H1 (cell line): Measurements from ENCODE around the gene SMURF2. TPM values are rescaled to one million over a fixed set of nuclear protein-coding genes. Genes with fewer than 3 reads are reported as not detected.

Experiments used
- CTCF ChIA-PET: fragments of 300-600 bp; sonication (Branson Sonifier 250); formaldehyde crosslinking; loops from one replicate; lab custom pipeline; 2021; ENCODE audit not compliant: partially characterized antibody; lab: Charles Lee
- POLR2A ChIA-PET: fragments of 300-600 bp; sonication (Branson Sonifier 250); formaldehyde crosslinking; loops from one replicate; lab custom pipeline; 2021; ENCODE audit warnings: inconsistent platforms; ENCODE audit not compliant: partially characterized antibody; lab: Charles Lee
- DNase-seq, 2 experiments: peaks; one replicate each; pipeline versions ENCODE4 v3.0.0 to v3.0.0-alpha.2; 2010 to 2022; ENCODE audit warnings: low spot score in 2 of 2, low read depth in 1 of 2, mixed read lengths in 1 of 2
- FAIRE-seq: peaks from 2 replicates; lab custom pipeline; 2011; peaks lifted over from hg19 to GRCh38; lab: Jason Lieb, UNC
- H2AFZ ChIP-seq: 2 replicates; pipeline ENCODE4 v1.8.1; 2012; ENCODE audit warnings: low read length, inconsistent platforms
- H2AK5ac ChIP-seq: 2 replicates; pipeline ENCODE4 v1.6.1; 2013; ENCODE audit warnings: low read depth, low read length
- H2BK120ac ChIP-seq: replicated peaks from 2 replicates; pipeline ENCODE3; 2013; ENCODE audit warnings: low read depth, low read length, inconsistent platforms
- H2BK12ac ChIP-seq: 2 replicates; pipeline ENCODE4 v1.6.1; 2013; ENCODE audit warnings: low read depth, low read length
- H2BK15ac ChIP-seq: 2 replicates; pipeline ENCODE4 v1.6.1; 2013; ENCODE audit warnings: low read length
- H2BK20ac ChIP-seq: 2 replicates; pipeline ENCODE4 v1.6.1; 2013; ENCODE audit warnings: low read length
- H2BK5ac ChIP-seq: 2 replicates; pipeline ENCODE4 v1.6.1; 2013; ENCODE audit warnings: low read depth, low read length
- H3K14ac ChIP-seq: 2 replicates; pipeline ENCODE4 v1.6.1; 2013; ENCODE audit warnings: inconsistent platforms; ENCODE audit not compliant: insufficient read length
- H3K18ac ChIP-seq: 2 replicates; pipeline ENCODE4 v1.6.1; 2013; ENCODE audit warnings: low read length; ENCODE audit errors: extremely low read depth
- H3K23ac ChIP-seq: 2 replicates; pipeline ENCODE4 v1.6.1; 2013; ENCODE audit warnings: inconsistent platforms; ENCODE audit not compliant: insufficient read length
- H3K23me2 ChIP-seq: 2 replicates; pipeline ENCODE4 v1.6.1; 2013; ENCODE audit warnings: low read depth, low read length
- H3K27ac ChIP-seq: 2 replicates; pipeline ENCODE4 v1.6.1; 2011; ENCODE audit warnings: low read depth, low read length, inconsistent platforms
- H3K27me3 ChIP-seq, 4 experiments: replicated peaks in 1 of 4; 1 replicate in 1 of 4; 2 replicates in 3 of 4; pipeline versions ENCODE4 v1.6.1 to v1.8.1; 2011 to 2013; ENCODE audit warnings: low read length in 3 of 4, mild to moderate bottlenecking in 3 of 4, inconsistent platforms in 2 of 4, mixed read lengths in 2 of 4, moderate library complexity in 1 of 4; ENCODE audit not compliant: control insufficient read depth in 3 of 4, insufficient read depth in 3 of 4; ENCODE audit errors: extremely low read depth in 1 of 4
- H3K36me3 ChIP-seq, 4 experiments: 2 replicates each; pipeline versions ENCODE4 v1.6.1 to v1.8.1; 2011 to 2013; ENCODE audit warnings: mild to moderate bottlenecking in 4 of 4, low read length in 3 of 4, moderate library complexity in 2 of 4, control low read depth in 1 of 4, inconsistent platforms in 1 of 4; ENCODE audit not compliant: insufficient read depth in 4 of 4, control insufficient read depth in 2 of 4
- H3K4ac ChIP-seq: replicated peaks from 2 replicates; pipeline ENCODE3; 2013; ENCODE audit warnings: low read length, low read depth, mixed read lengths, inconsistent platforms; ENCODE audit not compliant: insufficient read length
- H3K4me1 ChIP-seq, 4 experiments: replicated peaks in 1 of 4; 1 replicate in 1 of 4; 2 replicates in 3 of 4; pipeline versions ENCODE4 v1.6.1 to v1.8.1; 2011 to 2013; ENCODE audit warnings: low read length in 3 of 4, inconsistent platforms in 2 of 4, mixed read lengths in 1 of 4; ENCODE audit not compliant: insufficient read depth in 4 of 4, control insufficient read depth in 3 of 4
- H3K4me2 ChIP-seq, 2 experiments: 2 replicates each; pipeline versions ENCODE4 v1.6.1 to v1.8.1; 2011 to 2013; ENCODE audit warnings: low read depth in 2 of 2, low read length in 2 of 2, control low read depth in 1 of 2, inconsistent platforms in 1 of 2, mild to moderate bottlenecking in 1 of 2; ENCODE audit not compliant: insufficient read depth in 1 of 2
- H3K4me3 ChIP-seq, 4 experiments: fragments of 200-600, 300-600 bp in 1 of 4; sonication (generic), shearing (Covaris generic), sonication (Bioruptor Twin) in 1 of 4; 2 replicates each; pipeline versions ENCODE4 v1.5.1 to v1.8.1; 2011 to 2016; ENCODE audit warnings: low read length in 4 of 4, low read depth in 3 of 4, control low read depth in 2 of 4, inconsistent platforms in 2 of 4, mild to moderate bottlenecking in 2 of 4, mixed read lengths in 1 of 4, moderate library complexity in 1 of 4; ENCODE audit not compliant: insufficient read depth in 2 of 4; ENCODE audit errors: extremely low read depth in 1 of 4
- H3K56ac ChIP-seq: replicated peaks from 2 replicates; pipeline ENCODE3; 2013; ENCODE audit warnings: low read depth, mild to moderate bottlenecking, mixed read lengths, low read length, inconsistent platforms; ENCODE audit not compliant: insufficient read length
- H3K79me1 ChIP-seq: 2 replicates; pipeline ENCODE4 v1.6.1; 2013; ENCODE audit warnings: low read depth, low read length, control low read depth
- H3K79me2 ChIP-seq, 2 experiments: 2 replicates each; pipeline versions ENCODE4 v1.6.1 to v1.8.1; 2012 to 2013; ENCODE audit warnings: low read length in 2 of 2, mild to moderate bottlenecking in 2 of 2, inconsistent platforms in 1 of 2; ENCODE audit not compliant: insufficient read depth in 2 of 2, control insufficient read depth in 1 of 2
- H3K9ac ChIP-seq, 4 experiments: replicated peaks in 1 of 4; 1 replicate in 1 of 4; 2 replicates in 3 of 4; pipeline versions ENCODE4 v1.6.1 to v1.8.1; 2011 to 2013; ENCODE audit warnings: low read depth in 3 of 4, low read length in 3 of 4, control low read depth in 2 of 4, mild to moderate bottlenecking in 2 of 4, moderate library complexity in 2 of 4, inconsistent platforms in 1 of 4; ENCODE audit errors: extremely low read depth in 1 of 4
- H3K9me3 ChIP-seq, 2 experiments: 2 replicates each; pipeline versions ENCODE4 v1.6.1 to v1.8.1; 2012 to 2013; ENCODE audit warnings: mild to moderate bottlenecking in 2 of 2, moderate library complexity in 2 of 2, control low read depth in 1 of 2, inconsistent platforms in 1 of 2, low read depth in 1 of 2, low read length in 1 of 2, mixed read lengths in 1 of 2; ENCODE audit not compliant: insufficient read depth in 2 of 2
- H4K20me1 ChIP-seq, 2 experiments: replicated peaks in 1 of 2; 2 replicates each; pipeline versions ENCODE3 to v1.8.1; 2011 to 2013; ENCODE audit warnings: inconsistent platforms in 2 of 2, low read length in 2 of 2, mild to moderate bottlenecking in 1 of 2; ENCODE audit not compliant: insufficient read depth in 2 of 2, control insufficient read depth in 1 of 2
- H4K5ac ChIP-seq: 2 replicates; pipeline ENCODE4 v1.6.1; 2013; ENCODE audit warnings: low read length, low read depth, mixed read lengths, inconsistent platforms; ENCODE audit not compliant: insufficient read length
- H4K8ac ChIP-seq: 2 replicates; pipeline ENCODE4 v1.8.0; 2013; ENCODE audit warnings: mild to moderate bottlenecking, moderate library complexity, low read length, inconsistent platforms; ENCODE audit not compliant: insufficient read depth; ENCODE audit errors: extremely low read depth
- H4K91ac ChIP-seq: replicated peaks from 2 replicates; pipeline ENCODE3; 2013; ENCODE audit warnings: low read length, mixed read lengths, inconsistent platforms; ENCODE audit not compliant: insufficient read length
- CEBPB ChIP-seq: IDR thresholded peaks from 2 replicates; pipeline ENCODE4 v1.6.1; 2012; ENCODE audit warnings: low read depth, low read length
- CHD2 ChIP-seq: IDR thresholded peaks from 2 replicates; pipeline ENCODE4 v1.6.1; 2012; ENCODE audit warnings: low read length, improper control_type of control experiment
- HDAC2 ChIP-seq, 2 experiments: fragments of 300-600 bp in 1 of 2; sonication (generic) in 1 of 2; IDR thresholded peaks; 2 replicates each; pipeline ENCODE4 v1.6.1; 2011 to 2012; ENCODE audit warnings: low read depth in 2 of 2, low read length in 2 of 2, mild to moderate bottlenecking in 2 of 2, moderate library complexity in 2 of 2, borderline replicate concordance in 1 of 2, inconsistent platforms in 1 of 2
- NRF1 ChIP-seq: IDR thresholded peaks from 2 replicates; pipeline ENCODE4 v1.6.1; 2011; ENCODE audit warnings: mild to moderate bottlenecking, low read depth, low read length, improper control_type of control experiment
- POLR2A ChIP-seq, 2 experiments: IDR thresholded peaks; 1 replicate in 1 of 2; 2 replicates in 1 of 2; pipeline ENCODE4 v1.6.1; 2011; ENCODE audit warnings: low read depth in 2 of 2, low read length in 2 of 2, mild to moderate bottlenecking in 2 of 2; ENCODE audit errors: control extremely low read depth in 1 of 2
- RFX5 ChIP-seq: IDR thresholded peaks from 2 replicates; pipeline ENCODE4 v1.6.1; 2011; ENCODE audit warnings: low read depth, low read length, improper control_type of control experiment, borderline replicate concordance
- SAP30 ChIP-seq: fragments of 300-600 bp; sonication (generic); IDR thresholded peaks from 2 replicates; pipeline ENCODE4 v1.7.1; 2012; ENCODE audit warnings: low read length, moderate library complexity, mild to moderate bottlenecking, inconsistent platforms; ENCODE audit not compliant: insufficient read depth, insufficient replicate concordance
- SIRT6 ChIP-seq: IDR thresholded peaks from one replicate; pipeline ENCODE4 v1.7.1; 2012; ENCODE audit warnings: low read length, inconsistent platforms
- SP1 ChIP-seq: IDR thresholded peaks from 2 replicates; pipeline ENCODE4 v1.6.1; 2011; ENCODE audit warnings: low read depth, low read length
- SP4 ChIP-seq: IDR thresholded peaks from 2 replicates; pipeline ENCODE4 v1.6.1; 2012; ENCODE audit warnings: low read length, inconsistent platforms
- SRF ChIP-seq: IDR thresholded peaks from 2 replicates; pipeline ENCODE4 v1.6.1; 2011; ENCODE audit warnings: mild to moderate bottlenecking, low read depth, low read length, moderate library complexity
- TEAD4 ChIP-seq: IDR thresholded peaks from 2 replicates; pipeline ENCODE4 v1.6.1; 2012; ENCODE audit warnings: low read depth, low read length, inconsistent platforms, mixed read lengths
- WGBS, 2 experiments: shearing (Covaris generic) in 1 of 2; methylation state at CpG; one replicate each; pipeline versions ENCODE4 v1.1.6 to v1.1.7; 2013 to 2015; ENCODE audit warnings: low lambda C conversion rate in 2 of 2, mixed read lengths in 2 of 2, inconsistent platforms in 1 of 2, low coverage in 1 of 2, missing lambda C conversion rate in 1 of 2; ENCODE audit not compliant: insufficient replicate concordance in 2 of 2, insufficient coverage in 1 of 2, insufficient read length in 1 of 2; ENCODE audit errors: extremely low coverage in 1 of 2, missing lambda C conversion rate in 1 of 2; 5-methylcytosine and 5-hydroxymethylcytosine counted together
- polyA plus RNA-seq, 7 experiments: library from polyadenylated mRNA; depleted of rRNA in 3 of 7; stranded (reverse) in 5 of 7; unstranded in 2 of 7; fragments of >200 nt in 5 of 7; fragments of 200-250 nt in 2 of 7; gene quantifications; 1 replicate in 5 of 7; 2 replicates in 1 of 7; 4 replicates in 1 of 7; pipeline versions ENCODE4 v1.2.1 to v1.2.3, GENCODE V29; 2011 to 2013; ENCODE audit warnings: missing spikeins in 2 of 7, mixed read lengths in 2 of 7
- total RNA-seq: library from RNA; stranded (reverse); fragmentation: NEBNext Ultra II Directional; extraction: Animal tissue kit (Norgen Biotek cat#: 25700); gene quantifications from 2 replicates; pipeline ENCODE4 v1.2.1, GENCODE V29; 2021

SMURF2 gene
- total and polyA plus RNA-seq, 2 of the 8 experiments (the other 6 are each of a cell fraction or from before 2014, with no cell fraction given), result 7.2 to 29.2 TPM

DNA sequence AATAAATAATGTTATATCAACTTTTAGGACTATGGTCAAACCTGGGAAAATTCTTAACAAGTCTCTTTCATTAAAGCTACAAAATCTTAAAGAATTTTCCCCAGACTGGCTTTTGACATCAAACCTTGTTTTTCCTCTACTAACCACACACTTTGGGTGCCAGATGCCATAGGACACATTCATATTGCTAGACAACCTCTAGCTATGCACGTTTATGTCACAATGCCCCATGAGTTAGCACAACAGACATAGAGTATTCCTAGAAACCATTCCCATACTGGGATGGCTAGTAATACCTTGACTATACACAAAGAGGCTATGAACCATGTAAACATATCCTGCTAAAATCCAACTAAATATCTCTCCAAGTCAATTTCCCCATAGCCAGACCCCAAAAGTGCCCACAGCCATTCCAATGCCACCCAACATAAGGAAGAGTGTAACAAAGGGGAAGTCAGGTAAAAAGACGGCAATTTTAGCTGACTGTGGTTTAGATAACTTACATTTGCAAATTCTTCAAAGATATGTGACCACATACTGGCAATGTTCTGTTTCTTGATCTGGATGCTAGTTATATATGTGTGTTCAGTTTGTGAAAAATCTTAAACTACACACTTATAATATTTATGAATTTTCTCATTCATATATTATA is 23.4 kb downstream of the SMURF2 start:
- H3K27me3 ChIP-seq, result no peaks in the 10 kb centered on the region
- no peak overlapping the region for H2BK15ac ChIP-seq
- no peak overlapping the region for H4K8ac ChIP-seq
- H3K18ac ChIP-seq, result no peak overlapping the region
- 94% methylated on average over 2 of the region's 2 CpGs; no CpG with 5 or more reads in 1 of the 2 experiments for whole genome bisulfite sequencing, 2 experiments
- FAIRE-seq (no peak), DNase-seq (no peak)
- H3K23ac ChIP-seq, result no peak overlapping the region
- H4K91ac ChIP-seq, result no peak overlapping the region
- no peaks in the 10 kb centered on the region for H3K9me3 ChIP-seq
- TF ChIP-seq CHD2 (no peak), POLR2A (IDR thresholded peaks at IDR 0.05; ENCODE audit: control extremely low read depth in 1 of 2, low read depth in 2 of 2, low read length in 2 of 2) (no peak), NRF1 (no peak), SAP30 (no peak), SIRT6 (no peak), SP4 (no peak), SP1 (no peak), TEAD4 (no peak), CEBPB (no peak), HDAC2 (IDR thresholded peaks at IDR 0.05; ENCODE audit: borderline replicate concordance in 1 of 2, low read depth in 2 of 2, low read length in 2 of 2) (no peak), SRF (no peak), RFX5 (no peak)
- H2BK12ac ChIP-seq, result no peak overlapping the region
- POLR2A ChIA-PET, result interaction anchor here (0.7 to 1.3 kb wide), 3 partner anchors 68 to 133 kb away, joined by 3 to 5 read pairs (median 3); partner anchors contain the start of gene CEP95
- H4K20me1 ChIP-seq, result no peaks in the 10 kb centered on the region
- H2AK5ac ChIP-seq, result no peak overlapping the region
- H2BK120ac ChIP-seq, result no peak overlapping the region
- no peak overlapping the region for H3K56ac ChIP-seq
- CTCF ChIA-PET, result interaction anchor here (0.5 to 2.2 kb wide), 3 partner anchors 11 to 228 kb away, joined by 3 to 10 read pairs (median 3); no protein-coding TSS in a partner anchor
- H3K23me2 ChIP-seq, result no peaks in the 10 kb centered on the region
- no peaks in the 10 kb centered on the region; the same call in 1 of the 2 replicates for H3K79me1 ChIP-seq
- no peak overlapping the region for H2AFZ ChIP-seq
- H4K5ac ChIP-seq, result no peak overlapping the region
- H3K79me2 ChIP-seq, result peaks cover 0 to 39% of the 10 kb centered on the region in 2 experiments; a peak in 2 of 4 replicates
- no peak overlapping the region for H3K9ac ChIP-seq
- no peak overlapping the region for H3K4me2 ChIP-seq
- no peak overlapping the region for H3K27ac ChIP-seq
- no peak overlapping the region for H3K4me3 ChIP-seq
- no peak overlapping the region for H3K14ac ChIP-seq
- H2BK20ac ChIP-seq, result no peak overlapping the region
- no peaks in the 10 kb centered on the region for H3K4me1 ChIP-seq
- H3K36me3 ChIP-seq, result no peaks in the 10 kb centered on the region
- no peak overlapping the region for H3K4ac ChIP-seq
- no peak overlapping the region for H2BK5ac ChIP-seq
